Activated T-cell treated with anti-CD3 and anti-CD28 coated beads, Interleukin-2, amount 50 U/mL, for 4 hours (primary cell): ENCODE results near the gene CUL9. TPM values are rescaled to one million over a fixed set of nuclear protein-coding genes. Genes with fewer than 3 reads are reported as not detected.

Experiments used
- ATAC-seq, 2 donors: fragments of 200-7000 bp; cut with Tn5 transposase; one replicate each; pipeline ENCODE4 v1.10.0; 2021
- DNase-seq: peaks from one replicate; pipeline ENCODE4 v3.0.0-alpha.2; 2020
- H3K27me3 Mint-ChIP-seq: one replicate; pipeline ENCODE4 v1.8.0; 2021; ENCODE audit warnings: low read depth, mixed read lengths
- H3K36me3 Mint-ChIP-seq: one replicate; pipeline ENCODE4 v1.8.0; 2022; ENCODE audit warnings: mixed read lengths; ENCODE audit not compliant: insufficient read depth
- H3K4me1 Mint-ChIP-seq: one replicate; pipeline ENCODE4 v1.8.0; 2021; ENCODE audit warnings: low read depth, mixed read lengths
- H3K4me3 Mint-ChIP-seq: one replicate; pipeline ENCODE4 v1.8.0; 2021; ENCODE audit warnings: mild to moderate bottlenecking, moderate library complexity, mixed read lengths
- H3K9me3 Mint-ChIP-seq: one replicate; pipeline ENCODE4 v1.8.0; 2021; ENCODE audit warnings: mixed read lengths
- total RNA-seq, 3 donors: library from RNA; stranded (reverse); gene quantifications; one replicate each; pipeline ENCODE4 v1.2.1, GENCODE V29; 2021

The CUL9 gene
- total RNA-seq, 3 donors from 2014 or later = 29.5 to 32.3 (median 30.4) TPM

DNA sequence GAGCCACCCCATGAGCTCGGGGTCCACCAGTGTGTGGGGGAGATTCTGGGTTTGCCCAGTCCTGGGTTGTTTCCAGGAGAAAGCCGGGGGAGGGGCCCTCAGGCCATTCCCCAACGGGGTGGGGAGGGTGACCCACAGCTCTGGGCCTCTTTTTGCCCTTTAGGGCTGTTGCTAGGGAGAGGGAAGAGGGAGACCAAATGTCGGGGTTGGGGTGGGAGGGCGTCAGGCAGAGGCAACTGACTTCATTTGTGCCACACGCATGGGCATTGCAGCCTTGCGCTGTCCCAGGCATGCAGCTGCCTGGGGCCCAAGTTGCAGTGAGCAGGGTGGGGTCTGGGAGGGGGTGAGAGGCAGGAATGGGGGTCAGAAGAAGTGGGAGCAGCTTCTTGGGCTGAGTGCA is 1.9 kb upstream of the CUL9 start:
- Mint-ChIP-seq H3K4me1 (peaks cover 42% of the 10 kb centered on the region), H3K4me3 (no peak overlapping the region), H3K9me3 (no peaks in the 10 kb centered on the region), H3K27me3 (no peaks in the 10 kb centered on the region), H3K36me3 (peaks cover 12% of the 10 kb centered on the region)
- DNase-seq = no peak
- no peak for ATAC-seq

GRCh38 chr6:43180985-43181384 is 1.0 kb upstream of the CUL9 start:
- H3K4me3 Mint-ChIP-seq = peak overlapping the region; percentile 89
- ATAC-seq (peak in 1 of 2 donors; percentile 11), DNase-seq (no peak)
- no peaks in the 10 kb centered on the region for H3K9me3 Mint-ChIP-seq
- peaks cover 12% of the 10 kb centered on the region for H3K36me3 Mint-ChIP-seq
- no peaks in the 10 kb centered on the region for H3K27me3 Mint-ChIP-seq
- peaks cover 44% of the 10 kb centered on the region for H3K4me1 Mint-ChIP-seq

DNA sequence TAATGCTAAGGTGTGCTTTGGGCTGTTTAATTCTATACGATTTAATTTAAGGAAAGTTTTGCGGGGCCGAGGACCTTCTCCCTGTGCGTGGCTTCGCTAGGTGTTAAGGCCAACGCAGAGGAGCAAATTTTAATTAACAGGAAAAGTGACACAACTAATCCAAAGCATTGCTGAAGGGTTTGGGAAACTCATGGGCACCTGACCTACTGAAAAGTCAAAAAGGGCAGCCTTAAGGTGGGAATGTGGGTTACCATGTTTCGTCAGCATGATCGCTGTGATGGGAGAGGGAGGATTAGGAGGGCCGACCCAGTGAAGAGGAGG is 415 bp upstream of the CUL9 start:
- H3K27me3 Mint-ChIP-seq = no peaks in the 10 kb centered on the region
- no peak for DNase-seq
- H3K4me1 Mint-ChIP-seq = peaks cover 45% of the 10 kb centered on the region
- peaks cover 14% of the 10 kb centered on the region for H3K36me3 Mint-ChIP-seq
- no peak for ATAC-seq
- H3K9me3 Mint-ChIP-seq = no peaks in the 10 kb centered on the region
- H3K4me3 Mint-ChIP-seq = peak overlapping the region; percentile 89

GRCh38 chr6:43183441-43183840 is 1.4 kb downstream of the CUL9 start:
- Mint-ChIP-seq H3K27me3 (no peaks in the 10 kb centered on the region), H3K36me3 (peaks cover 13% of the 10 kb centered on the region), H3K4me1 (peaks cover 47% of the 10 kb centered on the region)

GRCh38 chr6:43184268-43184985 is 2.4 kb downstream of the CUL9 start:
- H3K4me1 Mint-ChIP-seq = peaks cover 47% of the 10 kb centered on the region
- H3K36me3 Mint-ChIP-seq = peaks cover 16% of the 10 kb centered on the region

More at GRCh38 chr6:43183441-43183840, 1.4 kb downstream of the CUL9 start:
- ATAC-seq = no peak
- H3K4me3 Mint-ChIP-seq = peak overlapping the region; percentile 89
- DNase-seq = no peak
- H3K9me3 Mint-ChIP-seq = no peaks in the 10 kb centered on the region

DNA sequence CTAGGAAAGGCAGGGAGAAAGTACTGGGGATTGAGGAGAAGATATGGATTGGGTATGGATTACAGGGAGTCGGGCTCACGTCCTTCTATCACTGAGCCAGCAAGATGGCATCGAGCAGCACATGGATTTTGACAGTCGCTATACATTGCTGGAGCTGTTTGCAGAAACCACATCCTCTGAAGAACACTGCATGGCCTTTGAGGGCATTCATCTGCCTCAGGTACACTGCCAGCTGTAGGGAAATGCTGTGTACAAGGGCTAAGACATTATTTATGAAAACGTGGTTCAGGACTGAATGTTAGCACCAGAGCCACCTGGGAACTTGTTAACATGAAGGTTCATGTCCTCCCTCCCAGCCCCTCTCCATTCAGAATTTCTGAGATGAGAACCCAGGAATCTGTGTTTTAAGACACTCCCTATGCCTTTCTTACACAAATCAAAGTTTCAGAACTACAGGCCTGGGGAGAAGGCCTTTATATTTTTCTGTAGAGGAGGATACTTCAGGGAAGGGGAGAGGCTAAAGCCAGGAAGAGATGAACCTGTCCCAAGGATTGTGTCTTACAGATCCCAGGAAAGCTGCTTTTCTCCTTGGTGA is 3.5 kb downstream of the CUL9 start:
- Mint-ChIP-seq H3K9me3 (no peaks in the 10 kb centered on the region), H3K4me3 (peak overlapping the region; percentile 2), H3K36me3 (peaks cover 18% of the 10 kb centered on the region), H3K4me1 (peaks cover 48% of the 10 kb centered on the region), H3K27me3 (no peaks in the 10 kb centered on the region)
- no peak for ATAC-seq
- DNase-seq = no peak

More at GRCh38 chr6:43184268-43184985, 2.4 kb downstream of the CUL9 start:
- H3K9me3 Mint-ChIP-seq = no peaks in the 10 kb centered on the region
- H3K4me3 Mint-ChIP-seq = peak overlapping the region; percentile 40
- ATAC-seq (no peak), DNase-seq (no peak)
- no peaks in the 10 kb centered on the region for H3K27me3 Mint-ChIP-seq

GRCh38 chr6:43186019-43186418 is 4.0 kb downstream of the CUL9 start:
- H3K36me3 Mint-ChIP-seq = peaks cover 18% of the 10 kb centered on the region
- no peaks in the 10 kb centered on the region for H3K27me3 Mint-ChIP-seq
- ATAC-seq (no peak), DNase-seq (no peak)
- peaks cover 50% of the 10 kb centered on the region for H3K4me1 Mint-ChIP-seq
- H3K4me3 Mint-ChIP-seq = no peak overlapping the region
- no peaks in the 10 kb centered on the region for H3K9me3 Mint-ChIP-seq

- DNase-seq (no peak), ATAC-seq (no peak)
- no peaks in the 10 kb centered on the region for H3K27me3 Mint-ChIP-seq
- peaks cover 18% of the 10 kb centered on the region for H3K36me3 Mint-ChIP-seq
- H3K4me3 Mint-ChIP-seq = no peak overlapping the region
- H3K4me1 Mint-ChIP-seq = peaks cover 44% of the 10 kb centered on the region
- no peaks in the 10 kb centered on the region for H3K9me3 Mint-ChIP-seq
Observed at GRCh38 chr6:43186706-43187105, 4.7 kb downstream of the CUL9 start.

GRCh38 chr6:43187821-43188220 is 5.8 kb downstream of the CUL9 start:
- Mint-ChIP-seq H3K4me1 (peaks cover 39% of the 10 kb centered on the region), H3K4me3 (no peak overlapping the region), H3K9me3 (no peaks in the 10 kb centered on the region), H3K36me3 (peaks cover 20% of the 10 kb centered on the region), H3K27me3 (no peaks in the 10 kb centered on the region)
- DNase-seq (no peak), ATAC-seq (no peak)

- Mint-ChIP-seq H3K36me3 (peaks cover 25% of the 10 kb centered on the region), H3K9me3 (no peaks in the 10 kb centered on the region), H3K27me3 (no peaks in the 10 kb centered on the region), H3K4me3 (no peak overlapping the region), H3K4me1 (peaks cover 33% of the 10 kb centered on the region)
- ATAC-seq = no peak
- no peak for DNase-seq
Observed at GRCh38 chr6:43188426-43188825, 6.4 kb downstream of the CUL9 start.

DNA sequence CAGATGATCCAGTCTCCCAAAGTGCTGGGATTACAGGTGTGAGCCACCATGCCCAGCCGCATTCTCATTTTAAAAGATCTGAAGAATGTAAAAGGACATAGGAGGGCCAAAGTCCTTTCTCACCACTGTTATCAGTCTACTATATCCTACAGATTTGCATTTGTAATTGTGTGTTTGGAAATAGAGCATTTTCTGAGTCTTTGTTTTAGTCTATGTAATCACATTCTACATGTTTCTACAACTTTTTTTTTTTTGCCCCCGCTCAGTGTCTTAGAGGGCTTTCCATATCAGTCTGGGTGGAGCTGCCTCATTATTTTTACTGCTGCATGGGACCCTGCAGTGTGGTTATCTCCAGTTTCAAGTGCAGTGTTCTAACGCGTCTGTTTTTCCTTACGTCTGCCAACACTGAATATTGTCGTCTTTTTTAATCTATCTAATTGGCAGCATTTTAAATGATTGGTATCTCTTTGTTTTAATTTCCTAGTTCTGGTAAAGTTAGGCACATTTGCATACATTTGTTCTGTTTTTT is 7.8 kb downstream of the CUL9 start:
- Mint-ChIP-seq H3K4me3 (no peak overlapping the region), H3K4me1 (peaks cover 19% of the 10 kb centered on the region), H3K9me3 (no peaks in the 10 kb centered on the region), H3K27me3 (no peaks in the 10 kb centered on the region), H3K36me3 (peaks cover 28% of the 10 kb centered on the region)
- DNase-seq (no peak), ATAC-seq (no peak)

GRCh38 chr6:43192911-43193310 is 10.9 kb downstream of the CUL9 start:
- ATAC-seq = no peak
- H3K9me3 Mint-ChIP-seq = no peaks in the 10 kb centered on the region
- peaks cover 30% of the 10 kb centered on the region for H3K36me3 Mint-ChIP-seq
- no peak for DNase-seq
- no peaks in the 10 kb centered on the region for H3K27me3 Mint-ChIP-seq
- H3K4me3 Mint-ChIP-seq = no peak overlapping the region
- peaks cover 5% of the 10 kb centered on the region for H3K4me1 Mint-ChIP-seq

- H3K36me3 Mint-ChIP-seq = peaks cover 26% of the 10 kb centered on the region
- peaks cover 5% of the 10 kb centered on the region for H3K4me1 Mint-ChIP-seq
- no peaks in the 10 kb centered on the region for H3K27me3 Mint-ChIP-seq
- no peak for ATAC-seq
- DNase-seq = no peak
- no peaks in the 10 kb centered on the region for H3K9me3 Mint-ChIP-seq
- H3K4me3 Mint-ChIP-seq = no peak overlapping the region
Observed at GRCh38 chr6:43193929-43194328, 11.9 kb downstream of the CUL9 start.

DNA sequence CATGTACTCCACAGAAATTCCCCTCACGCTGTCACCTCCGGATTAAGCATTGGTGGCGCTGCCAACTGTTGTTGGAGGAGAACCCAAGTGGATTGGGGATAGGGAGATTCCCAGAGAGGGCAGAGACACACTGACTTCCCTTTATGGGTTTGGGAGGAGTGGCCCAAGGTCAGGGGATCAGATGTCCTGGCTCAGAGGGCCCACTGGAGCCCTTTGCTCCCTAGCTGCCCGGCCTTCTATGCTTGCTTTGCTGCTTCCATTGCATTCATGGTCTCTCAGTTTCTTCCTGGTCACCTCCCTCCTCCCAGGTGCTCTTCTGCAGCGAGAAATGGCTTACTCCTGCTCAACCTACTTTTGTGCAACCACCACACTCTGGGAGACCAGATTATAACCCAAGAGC is 14.3 kb downstream of the CUL9 start:
- Mint-ChIP-seq H3K4me1 (no peaks in the 10 kb centered on the region), H3K36me3 (peaks cover 34% of the 10 kb centered on the region), H3K4me3 (no peak overlapping the region), H3K9me3 (no peaks in the 10 kb centered on the region), H3K27me3 (no peaks in the 10 kb centered on the region)
- no peak for ATAC-seq
- no peak for DNase-seq

- DNase-seq (no peak), ATAC-seq (no peak)
- no peaks in the 10 kb centered on the region for H3K27me3 Mint-ChIP-seq
- H3K36me3 Mint-ChIP-seq = peaks cover 24% of the 10 kb centered on the region
- no peak overlapping the region for H3K4me3 Mint-ChIP-seq
- no peaks in the 10 kb centered on the region for H3K9me3 Mint-ChIP-seq
- H3K4me1 Mint-ChIP-seq = no peaks in the 10 kb centered on the region
Observed at GRCh38 chr6:43199912-43200311, 17.9 kb downstream of the CUL9 start.
